WTC11 (cell line): ENCODE data around the gene SMURF1.

ENCODE experiments used
- CREB1 ChIP-seq: sonication (generic); formaldehyde crosslinking; IDR thresholded peaks from 2 replicates; pipeline ENCODE4 v1.8.0; 2023; ENCODE audit warnings: mild to moderate bottlenecking, missing genetic modification reagents
- E2F1 ChIP-seq: sonication (generic); formaldehyde crosslinking; IDR thresholded peaks from 2 replicates; pipeline ENCODE4 v1.8.0; 2022; ENCODE audit warnings: mild to moderate bottlenecking, missing genetic modification reagents
- GABPB1 ChIP-seq: sonication (generic); formaldehyde crosslinking; IDR thresholded peaks from 2 replicates; pipeline ENCODE4 v1.8.1; 2023; ENCODE audit warnings: mild to moderate bottlenecking, missing genetic modification reagents
- JUN ChIP-seq: sonication (generic); formaldehyde crosslinking; IDR thresholded peaks from 2 replicates; pipeline ENCODE4 v1.8.0; 2023; ENCODE audit warnings: mild to moderate bottlenecking, missing genetic modification reagents
- TF ChIP-seq, protein P1 (sequence below): sonication (generic); formaldehyde crosslinking; IDR thresholded peaks from 2 replicates; pipeline ENCODE4 v1.8.1; 2022; ENCODE audit warnings: low read depth, missing genetic modification reagents, borderline replicate concordance
- TF ChIP-seq, protein P2 (sequence below): sonication (generic); formaldehyde crosslinking; IDR thresholded peaks from 2 replicates; pipeline ENCODE4 v1.8.0; 2022; ENCODE audit warnings: mild to moderate bottlenecking, missing genetic modification reagents
- TF ChIP-seq, protein P3 (sequence below): fragments of 200-600 bp; IDR thresholded peaks from 2 replicates; pipeline ENCODE4 v1.8.0; 2022; ENCODE audit warnings: antibody characterized with exemption
- TF ChIP-seq, protein P4 (sequence below): sonication (generic); formaldehyde crosslinking; conservative IDR thresholded peaks from 2 replicates; pipeline ENCODE4 v1.8.1; 2023; ENCODE audit warnings: mild to moderate bottlenecking, low read depth, missing genetic modification reagents, moderate library complexity

- TF ChIP-seq CREB1 (no peak), JUN (CRISPR knock-in tag) (no peak), GABPB1 (CRISPR knock-in tag) (no peak), E2F1 (CRISPR knock-in tag) (no peak)
- TF ChIP-seq, protein P1, sequence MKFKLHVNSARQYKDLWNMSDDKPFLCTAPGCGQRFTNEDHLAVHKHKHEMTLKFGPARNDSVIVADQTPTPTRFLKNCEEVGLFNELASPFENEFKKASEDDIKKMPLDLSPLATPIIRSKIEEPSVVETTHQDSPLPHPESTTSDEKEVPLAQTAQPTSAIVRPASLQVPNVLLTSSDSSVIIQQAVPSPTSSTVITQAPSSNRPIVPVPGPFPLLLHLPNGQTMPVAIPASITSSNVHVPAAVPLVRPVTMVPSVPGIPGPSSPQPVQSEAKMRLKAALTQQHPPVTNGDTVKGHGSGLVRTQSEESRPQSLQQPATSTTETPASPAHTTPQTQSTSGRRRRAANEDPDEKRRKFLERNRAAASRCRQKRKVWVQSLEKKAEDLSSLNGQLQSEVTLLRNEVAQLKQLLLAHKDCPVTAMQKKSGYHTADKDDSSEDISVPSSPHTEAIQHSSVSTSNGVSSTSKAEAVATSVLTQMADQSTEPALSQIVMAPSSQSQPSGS (CRISPR knock-in tag), result no peak
- TF ChIP-seq, protein P2, sequence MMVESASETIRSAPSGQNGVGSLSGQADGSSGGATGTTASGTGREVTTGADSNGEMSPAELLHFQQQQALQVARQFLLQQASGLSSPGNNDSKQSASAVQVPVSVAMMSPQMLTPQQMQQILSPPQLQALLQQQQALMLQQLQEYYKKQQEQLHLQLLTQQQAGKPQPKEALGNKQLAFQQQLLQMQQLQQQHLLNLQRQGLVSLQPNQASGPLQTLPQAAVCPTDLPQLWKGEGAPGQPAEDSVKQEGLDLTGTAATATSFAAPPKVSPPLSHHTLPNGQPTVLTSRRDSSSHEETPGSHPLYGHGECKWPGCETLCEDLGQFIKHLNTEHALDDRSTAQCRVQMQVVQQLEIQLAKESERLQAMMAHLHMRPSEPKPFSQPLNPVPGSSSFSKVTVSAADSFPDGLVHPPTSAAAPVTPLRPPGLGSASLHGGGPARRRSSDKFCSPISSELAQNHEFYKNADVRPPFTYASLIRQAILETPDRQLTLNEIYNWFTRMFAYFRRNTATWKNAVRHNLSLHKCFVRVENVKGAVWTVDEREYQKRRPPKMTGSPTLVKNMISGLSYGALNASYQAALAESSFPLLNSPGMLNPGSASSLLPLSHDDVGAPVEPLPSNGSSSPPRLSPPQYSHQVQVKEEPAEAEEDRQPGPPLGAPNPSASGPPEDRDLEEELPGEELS (CRISPR knock-in tag), result no peak
- TF ChIP-seq, protein P3, sequence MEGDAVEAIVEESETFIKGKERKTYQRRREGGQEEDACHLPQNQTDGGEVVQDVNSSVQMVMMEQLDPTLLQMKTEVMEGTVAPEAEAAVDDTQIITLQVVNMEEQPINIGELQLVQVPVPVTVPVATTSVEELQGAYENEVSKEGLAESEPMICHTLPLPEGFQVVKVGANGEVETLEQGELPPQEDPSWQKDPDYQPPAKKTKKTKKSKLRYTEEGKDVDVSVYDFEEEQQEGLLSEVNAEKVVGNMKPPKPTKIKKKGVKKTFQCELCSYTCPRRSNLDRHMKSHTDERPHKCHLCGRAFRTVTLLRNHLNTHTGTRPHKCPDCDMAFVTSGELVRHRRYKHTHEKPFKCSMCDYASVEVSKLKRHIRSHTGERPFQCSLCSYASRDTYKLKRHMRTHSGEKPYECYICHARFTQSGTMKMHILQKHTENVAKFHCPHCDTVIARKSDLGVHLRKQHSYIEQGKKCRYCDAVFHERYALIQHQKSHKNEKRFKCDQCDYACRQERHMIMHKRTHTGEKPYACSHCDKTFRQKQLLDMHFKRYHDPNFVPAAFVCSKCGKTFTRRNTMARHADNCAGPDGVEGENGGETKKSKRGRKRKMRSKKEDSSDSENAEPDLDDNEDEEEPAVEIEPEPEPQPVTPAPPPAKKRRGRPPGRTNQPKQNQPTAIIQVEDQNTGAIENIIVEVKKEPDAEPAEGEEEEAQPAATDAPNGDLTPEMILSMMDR, result no peak
- TF ChIP-seq, protein P4, sequence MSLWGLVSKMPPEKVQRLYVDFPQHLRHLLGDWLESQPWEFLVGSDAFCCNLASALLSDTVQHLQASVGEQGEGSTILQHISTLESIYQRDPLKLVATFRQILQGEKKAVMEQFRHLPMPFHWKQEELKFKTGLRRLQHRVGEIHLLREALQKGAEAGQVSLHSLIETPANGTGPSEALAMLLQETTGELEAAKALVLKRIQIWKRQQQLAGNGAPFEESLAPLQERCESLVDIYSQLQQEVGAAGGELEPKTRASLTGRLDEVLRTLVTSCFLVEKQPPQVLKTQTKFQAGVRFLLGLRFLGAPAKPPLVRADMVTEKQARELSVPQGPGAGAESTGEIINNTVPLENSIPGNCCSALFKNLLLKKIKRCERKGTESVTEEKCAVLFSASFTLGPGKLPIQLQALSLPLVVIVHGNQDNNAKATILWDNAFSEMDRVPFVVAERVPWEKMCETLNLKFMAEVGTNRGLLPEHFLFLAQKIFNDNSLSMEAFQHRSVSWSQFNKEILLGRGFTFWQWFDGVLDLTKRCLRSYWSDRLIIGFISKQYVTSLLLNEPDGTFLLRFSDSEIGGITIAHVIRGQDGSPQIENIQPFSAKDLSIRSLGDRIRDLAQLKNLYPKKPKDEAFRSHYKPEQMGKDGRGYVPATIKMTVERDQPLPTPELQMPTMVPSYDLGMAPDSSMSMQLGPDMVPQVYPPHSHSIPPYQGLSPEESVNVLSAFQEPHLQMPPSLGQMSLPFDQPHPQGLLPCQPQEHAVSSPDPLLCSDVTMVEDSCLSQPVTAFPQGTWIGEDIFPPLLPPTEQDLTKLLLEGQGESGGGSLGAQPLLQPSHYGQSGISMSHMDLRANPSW, result no peak
Observed at GRCh38 chr7:98995111-98995510, 148.8 kb downstream of the SMURF1 start.
